Stimulated activated CD4-positive, alpha-beta T cell treated with anti-CD3 and anti-CD28 coated beads, Interleukin-1b, Interleukin-23, amount 100 ng/mL, for 24 hours (primary cell): ENCODE results near the gene UCHL1.
"Not testable (repeated sequence)": the region's sequence is repeated elsewhere in the genome, so short reads cannot be mapped to it uniquely, and the experiment has no call there.

Experiments used
- DNase-seq, 4 experiments: peaks; one replicate each; pipeline ENCODE4 v3.0.0-alpha.2; 2020; ENCODE audit warnings: low read depth in 4 of 4, low spot score in 1 of 4

UCHL1 gene

DNA sequence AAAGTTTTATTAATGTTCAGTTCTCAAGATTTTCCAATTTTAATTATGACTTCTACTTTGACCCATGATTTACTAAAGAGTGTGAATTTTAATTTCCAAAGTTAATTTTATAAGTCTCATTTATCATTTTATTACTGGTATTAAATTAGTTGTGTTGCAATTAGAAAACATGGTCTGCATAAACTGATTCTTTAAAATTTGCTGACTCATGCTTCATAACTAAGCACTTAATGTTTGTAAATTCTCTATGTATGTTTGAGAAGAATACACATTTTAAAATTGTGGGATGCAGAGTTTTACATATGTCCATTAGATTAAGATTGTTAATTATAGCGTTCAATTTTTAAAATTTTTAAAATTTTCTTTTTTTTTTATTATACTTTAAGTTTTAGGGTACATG, 20.2 kb upstream of the UCHL1 start:
- DNase-seq, result no peak

DNA sequence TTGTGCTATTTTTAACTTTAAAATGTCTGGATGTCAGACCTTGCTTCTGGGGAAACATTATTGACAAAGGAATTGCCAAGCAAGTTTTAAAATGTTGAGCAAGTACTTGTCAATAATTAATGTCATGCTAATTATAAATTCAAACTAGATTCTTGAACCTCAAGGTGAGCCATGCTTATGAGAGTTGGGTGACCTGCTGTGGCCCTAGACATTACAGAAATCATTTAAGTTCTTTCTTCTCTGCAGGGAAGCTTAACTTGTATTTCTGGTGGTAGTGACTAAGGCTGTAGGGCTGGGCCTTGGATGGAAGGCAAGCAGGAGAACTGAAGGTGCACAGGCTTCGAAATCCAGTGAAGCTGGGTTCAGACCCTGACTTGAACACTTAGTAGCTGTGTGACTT, 14.8 kb upstream of the UCHL1 start:
- DNase-seq, result no peak

DNA sequence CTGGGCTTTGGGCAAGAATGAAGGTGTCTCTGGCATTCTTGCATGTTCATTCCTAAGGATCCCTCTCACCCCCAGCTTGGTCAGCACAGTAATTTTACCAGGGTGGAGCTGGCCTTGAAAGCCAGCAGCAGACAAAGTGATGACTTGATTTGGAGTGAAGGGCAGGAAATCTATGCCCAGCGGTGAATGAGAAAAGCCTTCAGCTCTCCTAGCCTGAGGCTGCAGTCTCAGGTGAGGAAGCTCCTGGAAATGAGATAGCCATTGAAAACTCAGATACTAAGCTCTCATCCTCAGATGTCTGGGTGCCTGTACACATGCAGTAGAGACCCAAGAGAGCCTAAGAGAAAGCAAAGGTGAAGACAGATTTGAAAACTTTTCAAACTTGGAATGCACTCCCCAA, 10.7 kb upstream of the UCHL1 start:
- DNase-seq, result no peak

DNA sequence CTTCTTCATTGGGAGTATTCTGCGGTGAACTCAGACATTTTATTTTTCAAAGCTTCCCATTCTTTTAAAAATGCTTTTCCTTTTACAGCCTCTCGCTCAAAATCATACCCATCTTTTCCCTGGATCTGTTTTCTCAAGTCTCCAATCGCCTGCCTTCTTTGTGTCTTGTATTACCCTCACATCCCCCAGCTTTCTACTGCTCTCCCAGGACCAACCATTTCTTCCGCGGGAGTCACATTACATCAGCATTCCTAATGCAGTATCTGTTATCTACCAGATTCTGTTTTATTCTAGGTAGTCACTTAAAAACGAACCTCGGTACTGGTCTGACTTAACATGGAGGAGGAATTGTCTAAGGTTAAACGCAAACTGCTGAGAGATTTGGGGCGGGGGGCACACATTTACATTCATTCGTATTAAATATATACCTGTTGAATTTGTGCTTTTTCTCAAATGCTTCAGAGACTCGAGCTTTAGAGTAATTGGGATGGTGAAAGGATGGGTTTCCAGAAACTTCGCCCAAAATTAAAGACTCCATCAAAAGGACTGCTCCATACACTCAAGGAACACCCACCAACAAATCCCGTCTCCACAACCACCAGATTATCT, 493 bp upstream of the UCHL1 start:
- DNase-seq, result no peak

DNA sequence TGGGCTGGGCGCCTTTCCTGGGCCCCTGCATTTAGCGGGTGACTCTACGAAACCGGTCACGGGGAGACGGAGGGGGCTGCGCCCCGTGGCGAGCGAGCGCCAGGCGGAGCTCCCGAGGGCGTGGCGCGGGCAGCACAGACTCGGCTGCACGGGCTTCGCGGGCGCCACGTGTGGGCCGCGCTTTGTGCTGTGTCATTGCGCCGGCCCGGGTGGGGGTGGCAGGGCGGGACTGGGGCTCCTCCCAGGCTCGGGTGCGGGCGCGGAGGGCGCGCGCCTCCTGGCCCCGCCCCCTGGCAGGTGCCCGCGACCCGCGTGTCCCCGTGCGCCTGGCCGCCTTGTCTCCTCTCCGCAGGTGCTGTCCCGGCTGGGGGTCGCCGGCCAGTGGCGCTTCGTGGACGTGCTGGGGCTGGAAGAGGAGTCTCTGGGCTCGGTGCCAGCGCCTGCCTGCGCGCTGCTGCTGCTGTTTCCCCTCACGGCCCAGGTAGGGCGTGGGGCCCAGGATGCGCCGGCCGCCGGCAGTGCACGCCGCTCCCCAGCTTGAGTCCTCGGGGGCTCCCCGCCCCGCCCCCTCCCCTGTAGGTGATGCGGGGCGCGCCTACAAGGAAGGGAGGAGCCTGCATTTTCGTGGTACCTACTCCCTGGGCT, 651 bp downstream of the UCHL1 start:
- peak in 2 of 4 experiments; percentile 8 to 22 for DNase-seq

DNA sequence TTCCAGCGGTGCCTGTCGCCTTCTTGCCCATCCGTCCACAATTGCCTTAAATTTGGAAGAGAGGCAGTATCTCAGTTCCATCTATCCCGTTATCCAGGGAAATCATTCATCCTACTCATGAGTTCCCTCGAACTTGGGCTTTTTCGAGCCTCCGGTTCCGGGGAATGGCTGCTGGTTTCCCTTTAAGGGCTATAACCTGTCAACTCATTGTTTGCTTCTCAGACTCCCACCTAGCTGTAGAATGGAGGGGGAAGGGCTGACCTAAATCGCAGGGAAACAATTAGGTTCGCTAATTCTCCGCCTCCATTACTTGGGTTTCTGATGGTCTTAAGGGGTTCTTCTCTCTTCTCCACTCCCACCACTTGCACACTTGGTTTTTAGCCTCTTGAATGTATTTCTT, 1.2 kb downstream of the UCHL1 start:
- no peak for DNase-seq

DNA sequence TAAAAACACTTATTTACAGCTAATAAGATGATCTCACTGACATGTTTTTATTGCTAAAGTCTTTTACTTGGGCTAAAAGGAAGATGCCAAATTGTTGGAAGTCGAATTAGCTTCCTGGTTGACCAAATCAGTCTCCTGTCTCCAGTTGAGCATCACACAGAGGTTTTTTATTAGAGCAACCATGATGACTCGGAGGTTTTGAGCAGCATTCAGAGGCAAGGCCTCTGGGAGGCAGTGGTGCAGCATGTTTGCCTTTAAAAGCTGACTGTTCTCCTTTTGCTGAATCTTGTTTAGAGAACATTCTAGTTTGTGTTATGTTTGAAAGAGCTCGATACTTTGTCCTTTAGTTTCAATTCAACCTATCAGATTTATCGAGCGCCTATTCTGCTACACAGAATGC, 2.1 kb downstream of the UCHL1 start:
- DNase-seq, result no peak

DNA sequence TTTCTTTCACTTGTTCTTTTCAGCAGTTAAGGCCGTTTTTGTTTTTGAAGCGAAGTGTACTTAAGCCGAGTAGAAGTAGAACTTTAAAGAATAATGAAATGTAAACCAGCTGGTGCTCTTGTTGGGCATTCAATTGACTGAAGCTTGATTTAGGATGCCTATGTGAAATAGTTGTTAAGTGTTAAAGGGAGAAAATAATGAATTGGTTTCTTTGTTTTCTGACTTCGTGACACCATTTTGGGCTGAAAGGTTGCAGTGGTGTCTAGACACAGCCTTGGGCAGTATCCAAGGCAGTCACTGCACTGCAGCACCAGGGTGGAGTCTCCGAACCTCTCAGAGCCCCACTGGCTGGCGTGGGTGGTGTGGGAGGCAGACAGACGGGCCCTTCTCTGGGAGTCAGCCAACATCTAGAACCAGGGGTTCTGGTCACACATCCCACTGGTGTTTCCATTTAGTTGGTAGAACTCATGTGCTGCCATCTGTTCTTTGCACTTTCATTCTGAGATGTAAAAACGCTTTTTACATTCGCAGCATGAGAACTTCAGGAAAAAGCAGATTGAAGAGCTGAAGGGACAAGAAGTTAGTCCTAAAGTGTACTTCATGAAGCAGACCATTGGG, 3.5 kb downstream of the UCHL1 start:
- DNase-seq, result no peak

DNA sequence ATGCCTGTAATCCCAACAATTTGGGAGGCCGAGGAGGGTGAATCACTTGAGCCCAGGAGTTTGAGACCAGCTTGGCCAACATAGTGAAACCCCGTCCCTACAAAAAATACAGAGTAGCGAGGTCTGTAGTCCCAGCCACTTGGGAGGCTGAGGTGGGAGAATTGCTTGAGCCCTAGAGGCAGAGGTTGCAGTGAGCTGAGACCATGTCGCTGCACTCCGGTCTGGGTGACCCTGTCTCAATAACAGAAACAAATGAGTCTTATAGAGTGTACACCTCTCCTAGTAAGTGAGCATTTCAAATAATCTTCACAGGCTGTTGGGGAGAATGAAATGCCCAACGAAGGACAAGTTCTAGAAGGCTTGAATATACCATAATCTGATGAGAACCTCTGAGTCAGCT, 5.5 kb downstream of the UCHL1 start:
- no peak for DNase-seq

DNA sequence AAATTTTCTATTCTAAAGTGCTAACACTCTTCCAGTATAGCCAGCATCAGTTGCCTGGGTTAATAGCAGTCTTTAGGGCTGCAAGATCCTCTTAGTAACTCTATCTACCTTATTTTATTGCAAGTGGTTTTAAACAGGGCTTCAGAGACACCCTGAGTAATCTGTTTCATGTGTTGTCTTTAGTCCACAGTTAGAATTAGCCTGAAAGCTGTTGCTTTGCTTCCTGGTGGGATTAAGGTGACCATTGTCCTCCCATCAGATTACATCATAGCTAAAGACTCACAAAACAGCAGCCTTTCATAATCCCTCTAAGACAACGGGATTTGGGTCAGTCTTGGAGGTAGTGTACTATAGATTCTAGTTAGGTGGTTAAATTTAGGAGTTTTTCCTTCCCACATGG, 7.5 kb downstream of the UCHL1 start:
- DNase-seq, result no peak

DNA sequence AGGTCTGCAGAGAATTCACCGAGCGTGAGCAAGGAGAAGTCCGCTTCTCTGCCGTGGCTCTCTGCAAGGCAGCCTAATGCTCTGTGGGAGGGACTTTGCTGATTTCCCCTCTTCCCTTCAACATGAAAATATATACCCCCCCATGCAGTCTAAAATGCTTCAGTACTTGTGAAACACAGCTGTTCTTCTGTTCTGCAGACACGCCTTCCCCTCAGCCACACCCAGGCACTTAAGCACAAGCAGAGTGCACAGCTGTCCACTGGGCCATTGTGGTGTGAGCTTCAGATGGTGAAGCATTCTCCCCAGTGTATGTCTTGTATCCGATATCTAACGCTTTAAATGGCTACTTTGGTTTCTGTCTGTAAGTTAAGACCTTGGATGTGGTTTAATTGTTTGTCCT, 11.3 kb downstream of the UCHL1 start:
- DNase-seq, result no peak

DNA sequence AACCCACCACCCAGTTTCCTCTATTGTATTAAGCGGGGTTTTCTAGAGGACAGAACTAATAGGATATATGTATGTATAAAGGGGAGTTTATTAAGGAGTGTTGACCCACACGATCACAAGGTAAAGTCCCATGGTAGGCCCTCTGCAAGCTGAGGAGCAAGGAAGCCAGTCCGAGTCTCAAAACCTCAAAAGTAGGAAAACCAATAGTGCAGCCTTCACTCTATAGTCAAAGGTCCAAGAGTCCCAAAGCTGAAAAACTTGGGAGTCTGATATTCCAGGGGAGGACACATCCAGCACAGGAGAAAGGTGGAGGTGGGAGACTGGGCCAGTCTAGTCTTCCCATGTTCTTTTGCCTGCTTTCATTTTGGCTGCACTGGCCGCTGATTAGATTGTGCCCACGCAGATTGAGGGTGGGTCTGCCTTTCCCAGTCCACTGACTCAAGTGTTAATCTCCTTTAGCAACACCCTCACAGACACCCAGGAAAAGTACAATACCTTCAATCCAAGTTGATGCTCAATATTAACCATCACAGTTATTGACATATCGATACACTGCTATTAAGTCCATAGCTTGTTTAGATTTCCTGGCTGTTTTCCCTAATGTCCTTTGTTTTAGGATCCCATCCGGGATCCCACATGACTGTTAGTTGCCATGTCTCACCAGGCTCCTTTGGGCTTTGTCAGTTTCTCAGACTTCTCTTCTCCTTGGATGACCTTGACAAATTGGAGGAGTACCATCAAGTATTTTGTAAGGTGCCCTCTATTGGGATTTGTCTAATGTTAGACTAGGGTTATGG, 12.2 kb downstream of the UCHL1 start:
- no peak for DNase-seq

DNA sequence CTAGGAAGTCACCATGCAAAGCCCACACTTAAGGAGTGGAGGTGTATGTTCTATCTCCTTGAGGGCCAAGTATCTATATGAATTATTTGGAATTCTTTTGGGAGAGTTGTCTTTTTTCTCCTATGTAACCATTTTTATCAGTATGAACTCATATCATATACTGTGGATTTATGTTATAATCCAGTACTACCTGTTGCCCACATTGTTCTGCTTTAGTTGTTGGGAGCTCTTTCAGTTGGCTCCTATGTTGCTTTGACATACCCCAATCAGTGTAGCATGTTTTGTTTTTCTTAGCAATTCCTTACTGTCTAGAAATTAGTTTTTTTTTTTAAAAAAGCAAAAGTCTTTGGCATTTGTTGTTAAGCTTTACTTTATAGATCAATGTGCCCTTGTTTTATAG, 13.0 kb downstream of the UCHL1 start:
- no peak for DNase-seq

DNA sequence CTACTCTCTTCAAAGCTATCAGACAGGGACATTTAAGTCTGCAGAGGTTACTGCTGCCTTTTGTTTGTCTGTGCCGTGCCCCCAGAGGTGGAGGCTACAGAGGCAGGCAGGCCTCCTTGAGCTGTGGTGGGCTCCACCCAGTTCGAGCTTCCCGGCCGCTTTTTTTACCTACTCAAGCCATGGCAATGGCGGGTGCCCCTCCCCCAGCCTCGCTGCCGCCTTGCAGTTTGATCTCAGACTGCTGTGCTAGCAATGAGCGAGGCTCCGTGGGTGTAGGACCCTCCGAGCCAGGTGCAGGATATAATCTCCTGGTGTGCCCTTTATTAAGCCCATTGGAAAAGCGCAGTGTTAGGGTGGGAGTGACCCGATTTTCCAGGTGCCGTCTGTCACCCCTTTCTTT, 19.2 kb downstream of the UCHL1 start:
- not testable (repeated sequence) for DNase-seq

DNA sequence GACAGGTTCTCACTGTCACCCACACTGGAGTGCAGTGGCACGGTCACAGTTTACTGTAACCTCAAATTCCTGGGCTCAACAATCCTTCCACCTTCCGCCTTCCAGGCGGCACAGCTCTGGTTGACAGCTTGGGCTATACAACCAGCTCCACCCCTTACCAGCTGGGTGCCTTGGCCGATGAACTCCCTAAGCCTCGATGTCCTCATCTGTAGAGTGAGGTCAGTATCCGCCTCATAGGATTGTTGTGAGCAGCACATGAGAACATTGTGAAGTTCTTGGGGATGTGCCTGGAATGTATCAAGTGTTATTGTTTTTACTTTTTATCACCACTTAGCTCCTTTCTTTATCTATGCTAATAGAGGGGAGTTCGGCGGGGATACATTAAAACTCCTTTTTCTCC, 23.3 kb downstream of the UCHL1 start:
- DNase-seq, result no peak

DNA sequence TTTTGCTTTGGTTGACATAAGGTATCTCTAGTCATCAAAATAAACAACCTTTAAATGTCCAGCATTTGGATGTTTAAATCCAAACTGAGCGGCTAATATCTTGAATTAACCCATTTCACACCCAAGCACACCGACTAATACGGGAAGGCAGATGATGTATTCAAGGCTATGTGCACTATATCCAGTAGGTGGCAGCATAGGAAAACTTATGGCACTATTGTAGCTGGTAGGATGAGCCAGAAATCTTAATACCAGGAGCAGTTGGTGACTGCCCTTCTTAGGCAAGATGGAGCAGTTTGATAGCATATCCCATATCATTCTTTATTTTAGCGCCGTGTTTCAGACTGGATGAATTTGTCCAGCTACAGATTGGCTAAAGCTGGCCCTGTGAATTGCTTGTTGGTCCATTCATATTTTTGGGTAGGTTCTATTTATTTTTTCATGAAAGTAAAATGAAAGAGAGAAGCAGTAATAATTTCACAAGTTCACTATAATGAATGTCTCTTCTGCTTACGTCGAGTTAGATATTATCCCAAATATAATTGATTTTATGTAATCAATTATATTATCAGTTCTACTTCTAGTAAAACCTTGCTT, 24.4 kb downstream of the UCHL1 start:
- peak in 1 of 4 experiments; percentile 1 for DNase-seq

DNA sequence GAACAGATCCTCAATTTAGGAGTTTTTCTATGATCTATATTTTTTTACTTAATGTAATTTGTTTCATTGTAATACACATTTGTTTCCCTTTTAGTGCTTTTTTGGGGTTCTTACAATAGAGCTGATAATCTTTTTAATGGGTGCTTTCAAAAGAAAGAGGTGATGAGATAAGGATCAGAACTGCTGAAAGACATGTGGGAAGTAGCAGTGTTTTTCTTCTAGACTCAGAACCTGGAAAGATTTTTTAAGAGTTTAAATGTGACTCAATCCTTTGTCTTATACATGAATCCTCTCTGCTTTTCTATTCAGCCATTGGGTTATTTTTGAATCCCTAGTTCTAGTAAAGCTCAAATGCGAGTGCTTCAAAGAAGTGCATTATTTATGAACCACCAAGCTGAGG, 25.6 kb downstream of the UCHL1 start:
- DNase-seq, result no peak

DNA sequence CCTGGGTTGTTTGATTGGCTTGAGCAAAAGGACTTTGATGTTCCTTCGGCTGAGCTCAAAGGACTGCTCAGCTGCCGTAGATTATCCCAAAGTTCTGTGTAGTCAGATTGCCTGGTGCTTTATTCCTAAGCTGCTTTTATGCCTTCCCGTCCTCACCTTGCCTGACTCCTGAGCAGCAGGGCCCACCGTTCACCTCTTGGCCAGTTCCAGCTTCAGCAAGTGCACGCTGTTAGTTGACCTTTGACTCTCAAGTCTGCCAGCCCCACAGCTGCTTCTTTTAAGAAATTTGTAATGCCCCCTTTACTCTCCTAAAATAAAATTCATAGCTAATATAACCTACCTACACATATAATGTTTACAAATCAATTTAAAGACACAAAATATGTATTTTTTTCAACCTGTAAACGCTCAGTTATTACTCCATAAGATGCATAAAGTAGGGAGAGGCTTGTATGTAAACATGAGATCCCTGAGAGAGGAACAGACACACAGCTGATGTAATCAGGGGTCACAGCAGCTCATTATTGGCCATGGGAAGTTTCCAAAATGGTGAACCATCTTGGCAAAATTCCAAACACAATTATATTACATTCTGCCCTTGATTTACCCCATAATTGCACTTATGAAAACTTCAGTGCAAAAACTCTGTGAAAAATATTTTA, 28.6 kb downstream of the UCHL1 start:
- DNase-seq, result no peak

DNA sequence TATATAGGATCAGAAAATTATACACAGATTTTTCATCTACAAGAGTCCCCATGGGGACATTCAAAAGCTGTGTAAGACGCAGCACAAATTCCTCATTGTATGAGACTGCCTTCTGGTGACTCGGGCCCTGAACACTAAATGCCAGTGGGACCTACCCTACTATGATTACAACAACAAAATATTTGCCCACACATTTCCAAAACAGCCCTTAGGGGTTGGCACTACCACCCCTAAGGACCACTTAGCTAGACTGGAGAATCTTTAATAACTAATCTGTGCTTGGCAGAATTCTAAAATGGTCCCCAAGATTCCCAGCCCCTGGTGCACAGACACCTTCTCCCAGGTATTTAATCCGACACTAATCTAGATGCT, 29.1 kb downstream of the UCHL1 start:
- DNase-seq, result no peak

DNA sequence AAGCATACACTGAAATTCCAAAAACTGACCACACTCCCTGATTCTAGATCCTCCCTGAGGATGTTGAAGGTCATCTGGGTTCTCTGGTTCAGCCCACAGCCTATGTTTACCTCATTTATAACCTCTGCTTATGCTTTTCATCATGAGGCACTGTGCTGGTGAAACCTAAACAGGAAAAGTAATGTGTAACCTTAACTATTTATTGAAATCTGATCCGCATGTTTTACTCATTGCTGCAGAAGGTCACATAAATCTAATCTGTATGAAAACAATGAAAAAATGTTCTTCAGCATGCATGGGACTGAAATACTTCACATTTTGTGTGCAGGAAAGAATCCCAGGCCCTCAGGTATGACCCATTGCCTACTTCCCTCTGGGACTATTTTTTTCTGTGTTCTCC, 30.3 kb downstream of the UCHL1 start:
- no peak for DNase-seq

DNA sequence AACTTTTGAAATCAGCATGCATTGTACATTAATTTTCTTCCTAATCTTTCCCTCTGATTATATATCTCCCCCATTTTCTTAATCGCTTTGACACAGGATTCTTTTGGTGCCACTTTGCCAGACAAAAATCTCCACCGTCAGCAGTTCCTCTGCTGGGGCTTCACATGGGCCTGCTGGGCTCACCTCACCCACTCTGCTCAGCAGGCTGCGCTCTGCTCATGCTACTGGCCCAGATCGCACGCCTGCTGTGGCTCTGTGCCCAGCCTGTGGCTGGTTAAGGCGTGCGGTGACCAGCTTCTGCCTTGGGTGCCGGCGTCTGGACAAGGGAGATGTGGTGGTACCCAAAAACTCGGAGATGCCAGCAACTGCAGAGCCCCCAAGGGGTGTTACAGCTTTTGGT, 31.1 kb downstream of the UCHL1 start:
- no peak for DNase-seq
